HepG2 (cell line): ENCODE results near the gene ZNF574. TPM values are rescaled to one million over a fixed set of nuclear protein-coding genes. Genes with fewer than 3 reads are reported as not detected.
A peak's percentile ranks its signal among the peaks of the same experiment; 100 is the strongest.

Experiments
- ATAC-seq: fragments of 200-7000 bp; cut with Tn5 transposase; 3 replicates; pipeline ENCODE4 v1.9.1; 2020; ENCODE audit warnings: mild to moderate bottlenecking, moderate library complexity
- BruUV-seq: library from RNA; stranded (reverse); fragments of 400-500 nt; replicated peaks from 2 replicates; lab custom pipeline; 2021; lab: Mats Ljungman, UMichigan
- CTCF ChIA-PET: fragments of 300-600 bp; formaldehyde crosslinking; extraction: SDS; loops from one replicate; lab custom pipeline; 2021; ENCODE audit warnings: low total read pairs, inconsistent platforms, low intra/inter-chr PET ratio; lab: Yijun Ruan, JAX
- POLR2A ChIA-PET: fragments of 350-600 bp; sonication (Branson Sonifier 250); formaldehyde crosslinking; loops from one replicate; lab custom pipeline; 2020; ENCODE audit warnings: antibody characterized with exemption, inconsistent platforms; lab: Yijun Ruan, JAX
- DNase-seq: peaks from one replicate; pipeline ENCODE4 v3.0.0-alpha.2; 2015; ENCODE audit warnings: low spot score
- FAIRE-seq: peaks from 3 replicates; lab custom pipeline; 2011; peaks lifted over from hg19 to GRCh38; lab: Jason Lieb, UNC
- H2AFZ ChIP-seq: one replicate; pipeline ENCODE4 v1.6.1; 2011; ENCODE audit warnings: low read length, inconsistent platforms
- H3K27ac ChIP-seq: fragments of 300-600 bp; 3 replicates; pipeline ENCODE4 v1.8.0; 2011; ENCODE audit warnings: mixed run types, mild to moderate bottlenecking, mixed read lengths, low read length, inconsistent platforms; ENCODE audit not compliant: insufficient read depth; ENCODE audit errors: extremely low read length
- H3K27me3 ChIP-seq, 2 experiments: fragments of 200-600 bp in 1 of 2; 2 replicates in 1 of 2; 3 replicates in 1 of 2; pipeline versions ENCODE4 v1.6.0 to v1.8.0; 2011; ENCODE audit warnings: low read length in 2 of 2, mild to moderate bottlenecking in 2 of 2, moderate library complexity in 2 of 2, inconsistent platforms in 1 of 2; ENCODE audit not compliant: insufficient read depth in 2 of 2, control insufficient read depth in 1 of 2
- H3K36me3 ChIP-seq, 2 experiments: fragments of 200-600 bp in 1 of 2; replicated peaks in 1 of 2; 2 replicates in 1 of 2; 3 replicates in 1 of 2; pipeline versions ENCODE4 v1.5.1 to v1.8.0; 2011; ENCODE audit warnings: low read length in 2 of 2, inconsistent platforms in 1 of 2; ENCODE audit not compliant: insufficient read depth in 2 of 2, control insufficient read depth in 1 of 2
- H3K4me1 ChIP-seq: 2 replicates; pipeline ENCODE4 v1.5.1; 2012; ENCODE audit warnings: low read length, inconsistent platforms; ENCODE audit not compliant: insufficient read depth
- H3K4me2 ChIP-seq: 2 replicates; pipeline ENCODE4 v1.6.0; 2011; ENCODE audit warnings: low read depth, low read length, inconsistent platforms
- H3K4me3 ChIP-seq, 3 experiments: fragments of 200-600 bp in 1 of 3; sonication (generic), shearing (Covaris generic) in 1 of 3; replicated peaks in 1 of 3; 2 replicates each; pipeline ENCODE4 v1.5.1; 2011 to 2016; ENCODE audit warnings: low read length in 3 of 3, inconsistent platforms in 2 of 3, low read depth in 2 of 3, mild to moderate bottlenecking in 2 of 3, control low read depth in 1 of 3, mixed read lengths in 1 of 3; ENCODE audit not compliant: insufficient read depth in 1 of 3
- H3K79me2 ChIP-seq: one replicate; pipeline ENCODE4 v1.6.1; 2011; ENCODE audit warnings: low read length, inconsistent platforms; ENCODE audit not compliant: insufficient read depth
- H3K9ac ChIP-seq: 2 replicates; pipeline ENCODE4 v1.6.0; 2011; ENCODE audit warnings: mild to moderate bottlenecking, low read depth, low read length, inconsistent platforms; ENCODE audit not compliant: insufficient read depth
- H3K9me3 ChIP-seq: 2 replicates; pipeline ENCODE4 v1.5.1; 2012; ENCODE audit warnings: mild to moderate bottlenecking, low read length
- H4K20me1 ChIP-seq: 2 replicates; pipeline ENCODE4 v1.6.0; 2011; ENCODE audit warnings: inconsistent platforms, mild to moderate bottlenecking, low read length, moderate library complexity; ENCODE audit not compliant: insufficient read depth
- LCORL ChIP-seq, 2 experiments: fragments of 450-650 bp in 1 of 2; sonication (generic) in 1 of 2; formaldehyde crosslinking in 1 of 2; IDR thresholded peaks; 2 replicates each; pipeline versions ENCODE4 v1.5.0 to v1.6.1; 2017 to 2020; ENCODE audit warnings: antibody characterized with exemption in 1 of 2, missing genetic modification reagents in 1 of 2
- MNT ChIP-seq: fragments of 450-650 bp; IDR thresholded peaks from 2 replicates; pipeline ENCODE4 v1.6.1; 2016
- PPARG ChIP-seq: conservative IDR thresholded peaks from 2 replicates; pipeline ENCODE4 v1.6.1; 2016; ENCODE audit warnings: missing biosample characterization, missing genetic modification reagents
- ZNF121 ChIP-seq: sonication (generic); formaldehyde crosslinking; IDR thresholded peaks from 2 replicates; pipeline ENCODE4 v1.5.0; 2020; ENCODE audit warnings: mild to moderate bottlenecking, missing genetic modification reagents
- ZNF512 ChIP-seq: sonication (generic); formaldehyde crosslinking; IDR thresholded peaks from 2 replicates; pipeline ENCODE4 v1.4.0; 2020; ENCODE audit warnings: mild to moderate bottlenecking, missing genetic modification reagents
- ZNF746 ChIP-seq: sonication (generic); formaldehyde crosslinking; IDR thresholded peaks from 2 replicates; pipeline ENCODE4 v1.8.0; 2022; ENCODE audit warnings: mild to moderate bottlenecking, missing genetic modification reagents
- WGBS: methylation state at CpG from one replicate; pipeline ENCODE4 v1.1.6; 2017; ENCODE audit warnings: low lambda C conversion rate; 5-methylcytosine and 5-hydroxymethylcytosine counted together
- in situ Hi-C: cut with HindIII; loops from 2 replicates; pipeline ENCODE4 v1.10.0; 2017; ENCODE audit warnings: low pct_unique_long_range_greater_than_20kb; ENCODE audit not compliant: extremely low pct_ligation_motif_present
- intact Hi-C: fragments of 100-400 bp; cut with micrococcal nuclease; formaldehyde crosslinking; loops from one replicate; pipeline ENCODE4 v1.10.0; 2022; ENCODE audit not compliant: unreplicated experiment
- polyA plus RNA-seq, 8 experiments: library from polyadenylated mRNA; depleted of rRNA in 3 of 8; stranded (reverse) in 7 of 8; unstranded in 1 of 8; fragments of >200 nt; fragmentation: Illumina TruSeq in 4 of 8; extraction: Trizol in 4 of 8; gene quantifications; 2 replicates each; pipeline versions ENCODE4 v1.2.1 to v1.2.3, GENCODE V29; 2011 to 2016; ENCODE audit warnings: low read depth in 4 of 8, missing spikeins in 1 of 8, mixed read lengths in 1 of 8; ENCODE audit not compliant: insufficient read depth in 1 of 8
- total RNA-seq, 5 experiments: library from RNA; depleted of rRNA; stranded (reverse); fragments of >200 nt; fragmentation: Illumina TruSeq; extraction: Trizol; gene quantifications; 2 replicates each; pipeline ENCODE4 v1.2.3, GENCODE V29; 2016; ENCODE audit warnings: low read depth in 1 of 5

The ZNF574 gene
- total and polyA plus RNA-seq, 2 of the 13 experiments (the other 11 are each of a cell fraction or from before 2014, with no cell fraction given): 7.7 to 7.9 TPM

- ATAC-seq: no peak
- no peak for DNase-seq
- Histone ChIP-seq H3K27ac (peak overlapping the region; percentile 90), H4K20me1 (peaks cover 16% of the 10 kb centered on the region), H3K4me2 (peak overlapping the region; percentile 91), H2AFZ (peak overlapping the region; percentile 89), H3K27me3 (peaks cover 3 to 7% of the 10 kb centered on the region in 2 experiments; a peak in 2 of 5 replicates), H3K4me1 (peaks cover 28% of the 10 kb centered on the region), H3K79me2 (peaks cover 22% of the 10 kb centered on the region), H3K4me3 (peak overlapping the region; percentile 70 to 78 (median 75)), H3K9ac (peak overlapping the region; percentile 94), H3K36me3 (peaks cover 15 to 18% of the 10 kb centered on the region in 2 experiments; a peak in 4 of 5 replicates), H3K9me3 (no peaks in the 10 kb centered on the region)
- CTCF ChIA-PET: no interaction called here
- 21% methylated on average over 3 of the region's 3 CpGs for WGBS
- TSS peak; percentile 95 for BruUV-seq
- POLR2A ChIA-PET: no interaction called here
- TF ChIP-seq PPARG (CRISPR knock-in tag) (no peak), ZNF121 (CRISPR knock-in tag) (no peak), ZNF746 (CRISPR knock-in tag) (peak; percentile 46; the same call in 1 of the 2 replicates), ZNF512 (peak; percentile 66; the same call in 1 of the 2 replicates), MNT (no peak), LCORL (IDR thresholded peaks at IDR 0.05) (0 out of 2 replicates have a peak, but pooled peaks have one; percentile 59), LCORL (CRISPR knock-in tag; IDR thresholded peaks at IDR 0.05) (no peak)
- no peak for FAIRE-seq
- in situ Hi-C loops (no loop called here), intact Hi-C loops (no loop called here)
These were observed 676 bp upstream of the ZNF574 start for GRCh38 chr19:42075364-42075615.
